ENCODE results near the gene IKBKG. TPM values are rescaled to one million over a fixed set of nuclear protein-coding genes. Genes with fewer than 3 reads are reported as not detected.
"Not testable (repeated sequence)": the region's sequence is repeated elsewhere in the genome, so short reads cannot be mapped to it uniquely, and the experiment has no call there.

IKBKG gene
- total RNA-seq, 1 donor from 2014 or later, result 6.8 TPM

- Histone ChIP-seq H3K4me1 (ENCODE audit: control insufficient read depth in 3 of 3, insufficient read depth in 3 of 3, low read length in 3 of 3) (peaks cover 15 to 26% (median 21%) of the 10 kb centered on the region in 3 donors), H3K9ac (ENCODE audit: low read depth in 1 of 3, low read length in 3 of 3) (peak overlapping the region in 1 of 3 donors; percentile 16)
- H3K9me3 ChIP-seq (ENCODE audit: control insufficient read depth in 3 of 3, low read length in 3 of 3); H3K36me3 ChIP-seq (ENCODE audit: control insufficient read depth in 3 of 3, insufficient read depth in 3 of 3, low read length in 3 of 3); H3K27me3 ChIP-seq (ENCODE audit: control insufficient read depth in 3 of 3, insufficient read depth in 3 of 3, low read length in 3 of 3); H3K4me3 ChIP-seq (ENCODE audit: low read length in 3 of 3); H3K27ac ChIP-seq (ENCODE audit: low read depth, low read length): not testable (repeated sequence)
Measured at GRCh38 chrX:154540365-154540764, 7.1 kb upstream of the IKBKG start.

GRCh38 chrX:154540897-154541535 lies 6.4 kb upstream of the IKBKG start:
- Histone ChIP-seq H3K9ac (ENCODE audit: low read depth in 1 of 3, low read length in 3 of 3) (peak overlapping the region in 1 of 3 donors; percentile 33), H3K4me1 (ENCODE audit: control insufficient read depth in 3 of 3, insufficient read depth in 3 of 3, low read length in 3 of 3) (peaks cover 17 to 30% (median 23%) of the 10 kb centered on the region in 3 donors), H3K36me3 (ENCODE audit: control insufficient read depth in 3 of 3, insufficient read depth in 3 of 3, low read length in 3 of 3) (no peaks in the 10 kb centered on the region), H3K27ac (ENCODE audit: low read depth, low read length) (peak overlapping the region; percentile 68), H3K4me3 (ENCODE audit: low read length in 3 of 3) (no peak overlapping the region), H3K9me3 (ENCODE audit: control insufficient read depth in 3 of 3, low read length in 3 of 3) (no peaks in the 10 kb centered on the region), H3K27me3 (ENCODE audit: control insufficient read depth in 3 of 3, insufficient read depth in 3 of 3, low read length in 3 of 3) (no peaks in the 10 kb centered on the region)

- peak overlapping the region in 1 of 3 donors; percentile 33 for H3K9ac ChIP-seq (ENCODE audit: low read depth in 1 of 3, low read length in 3 of 3)
- no peaks in the 10 kb centered on the region for H3K9me3 ChIP-seq (ENCODE audit: control insufficient read depth in 3 of 3, low read length in 3 of 3)
- no peaks in the 10 kb centered on the region for H3K36me3 ChIP-seq (ENCODE audit: control insufficient read depth in 3 of 3, insufficient read depth in 3 of 3, low read length in 3 of 3)
- H3K27ac ChIP-seq (ENCODE audit: low read depth, low read length), result peak overlapping the region; percentile 68
- no peak overlapping the region for H3K4me3 ChIP-seq (ENCODE audit: low read length in 3 of 3)
- peaks cover 22 to 35% (median 27%) of the 10 kb centered on the region in 3 donors for H3K4me1 ChIP-seq (ENCODE audit: control insufficient read depth in 3 of 3, insufficient read depth in 3 of 3, low read length in 3 of 3)
- H3K27me3 ChIP-seq (ENCODE audit: control insufficient read depth in 3 of 3, insufficient read depth in 3 of 3, low read length in 3 of 3), result no peaks in the 10 kb centered on the region
Measured at GRCh38 chrX:154541589-154541895, 5.9 kb upstream of the IKBKG start.

GRCh38 chrX:154541896-154542722 lies 5.3 kb upstream of the IKBKG start:
- Histone ChIP-seq H3K4me3 (ENCODE audit: low read length in 3 of 3) (peak overlapping the region in 1 of 3 donors; percentile 22), H3K9ac (ENCODE audit: low read depth in 1 of 3, low read length in 3 of 3) (peak overlapping the region in 2 of 3 donors; percentile 50 to 68), H3K9me3 (ENCODE audit: control insufficient read depth in 3 of 3, low read length in 3 of 3) (no peaks in the 10 kb centered on the region), H3K27me3 (ENCODE audit: control insufficient read depth in 3 of 3, insufficient read depth in 3 of 3, low read length in 3 of 3) (no peaks in the 10 kb centered on the region), H3K27ac (ENCODE audit: low read depth, low read length) (peak overlapping the region; percentile 68), H3K4me1 (ENCODE audit: control insufficient read depth in 3 of 3, insufficient read depth in 3 of 3, low read length in 3 of 3) (peaks cover 22 to 35% (median 27%) of the 10 kb centered on the region in 3 donors), H3K36me3 (ENCODE audit: control insufficient read depth in 3 of 3, insufficient read depth in 3 of 3, low read length in 3 of 3) (no peaks in the 10 kb centered on the region)

GRCh38 chrX:154542723-154543424 lies 4.5 kb upstream of the IKBKG start:
- peaks cover 22 to 37% (median 27%) of the 10 kb centered on the region in 3 donors for H3K4me1 ChIP-seq (ENCODE audit: control insufficient read depth in 3 of 3, insufficient read depth in 3 of 3, low read length in 3 of 3)
- H3K9ac ChIP-seq (ENCODE audit: low read depth in 1 of 3, low read length in 3 of 3), result peak overlapping the region in 2 of 3 donors; percentile 50 to 68
- no peaks in the 10 kb centered on the region for H3K9me3 ChIP-seq (ENCODE audit: control insufficient read depth in 3 of 3, low read length in 3 of 3)
- peak overlapping the region; percentile 68 for H3K27ac ChIP-seq (ENCODE audit: low read depth, low read length)
- no peaks in the 10 kb centered on the region for H3K27me3 ChIP-seq (ENCODE audit: control insufficient read depth in 3 of 3, insufficient read depth in 3 of 3, low read length in 3 of 3)
- H3K4me3 ChIP-seq (ENCODE audit: low read length in 3 of 3), result peak overlapping the region in 1 of 3 donors; percentile 13
- H3K36me3 ChIP-seq (ENCODE audit: control insufficient read depth in 3 of 3, insufficient read depth in 3 of 3, low read length in 3 of 3), result no peaks in the 10 kb centered on the region

- Histone ChIP-seq H3K9me3 (ENCODE audit: control insufficient read depth in 3 of 3, low read length in 3 of 3) (no peaks in the 10 kb centered on the region), H3K4me1 (ENCODE audit: control insufficient read depth in 3 of 3, insufficient read depth in 3 of 3, low read length in 3 of 3) (peaks cover 27 to 48% (median 33%) of the 10 kb centered on the region in 3 donors), H3K9ac (ENCODE audit: low read depth in 1 of 3, low read length in 3 of 3) (peak overlapping the region in 2 of 3 donors; percentile 65 to 76), H3K27me3 (ENCODE audit: control insufficient read depth in 3 of 3, insufficient read depth in 3 of 3, low read length in 3 of 3) (no peaks in the 10 kb centered on the region), H3K27ac (ENCODE audit: low read depth, low read length) (no peak overlapping the region), H3K4me3 (ENCODE audit: low read length in 3 of 3) (peak overlapping the region; percentile 72 to 79 (median 75)), H3K36me3 (ENCODE audit: control insufficient read depth in 3 of 3, insufficient read depth in 3 of 3, low read length in 3 of 3) (no peaks in the 10 kb centered on the region)
Measured at GRCh38 chrX:154545673-154546274, 1.6 kb upstream of the IKBKG start.

GRCh38 chrX:154546354-154547244 lies 821 bp upstream of the IKBKG start, which contains the start of gene G6PD:
G6PD (minus strand) TSS chrX:154546846; CDS start chrX:154546155, 691 bp downstream.
- Histone ChIP-seq H3K27me3 (ENCODE audit: control insufficient read depth in 3 of 3, insufficient read depth in 3 of 3, low read length in 3 of 3) (no peaks in the 10 kb centered on the region), H3K9ac (ENCODE audit: low read depth in 1 of 3, low read length in 3 of 3) (peak within 1 kb of the TSS; percentile 65 to 81 (median 78)), H3K4me3 (ENCODE audit: low read length in 3 of 3) (peak within 1 kb of the TSS; percentile 79 to 85 (median 84)), H3K4me1 (ENCODE audit: control insufficient read depth in 3 of 3, insufficient read depth in 3 of 3, low read length in 3 of 3) (peaks cover 22 to 41% (median 28%) of the 10 kb centered on the region in 3 donors), H3K9me3 (ENCODE audit: control insufficient read depth in 3 of 3, low read length in 3 of 3) (no peaks in the 10 kb centered on the region), H3K36me3 (ENCODE audit: control insufficient read depth in 3 of 3, insufficient read depth in 3 of 3, low read length in 3 of 3) (no peaks in the 10 kb centered on the region), H3K27ac (ENCODE audit: low read depth, low read length) (peak within 1 kb of the TSS; percentile 76)

- Histone ChIP-seq H3K9me3 (ENCODE audit: control insufficient read depth in 3 of 3, low read length in 3 of 3) (no peaks in the 10 kb centered on the region), H3K27me3 (ENCODE audit: control insufficient read depth in 3 of 3, insufficient read depth in 3 of 3, low read length in 3 of 3) (no peaks in the 10 kb centered on the region), H3K9ac (ENCODE audit: low read depth in 1 of 3, low read length in 3 of 3) (peak overlapping the region; percentile 63 to 81 (median 78)), H3K4me1 (ENCODE audit: control insufficient read depth in 3 of 3, insufficient read depth in 3 of 3, low read length in 3 of 3) (peaks cover 12 to 28% (median 15%) of the 10 kb centered on the region in 3 donors), H3K4me3 (ENCODE audit: low read length in 3 of 3) (peak overlapping the region; percentile 79 to 85 (median 84)), H3K36me3 (ENCODE audit: control insufficient read depth in 3 of 3, insufficient read depth in 3 of 3, low read length in 3 of 3) (peaks cover 0 to 3% (median 0%) of the 10 kb centered on the region in 3 donors), H3K27ac (ENCODE audit: low read depth, low read length) (peak overlapping the region; percentile 76)
Measured at GRCh38 chrX:154548028-154548316, 552 bp downstream of the IKBKG start.

- Histone ChIP-seq H3K36me3 (ENCODE audit: control insufficient read depth in 3 of 3, insufficient read depth in 3 of 3, low read length in 3 of 3) (peaks cover 2 to 11% (median 10%) of the 10 kb centered on the region in 3 donors), H3K9me3 (ENCODE audit: control insufficient read depth in 3 of 3, low read length in 3 of 3) (no peaks in the 10 kb centered on the region), H3K27me3 (ENCODE audit: control insufficient read depth in 3 of 3, insufficient read depth in 3 of 3, low read length in 3 of 3) (no peaks in the 10 kb centered on the region), H3K4me1 (ENCODE audit: control insufficient read depth in 3 of 3, insufficient read depth in 3 of 3, low read length in 3 of 3) (peaks cover 12 to 22% (median 12%) of the 10 kb centered on the region in 3 donors), H3K9ac (ENCODE audit: low read depth in 1 of 3, low read length in 3 of 3) (no peak overlapping the region), H3K4me3 (ENCODE audit: low read length in 3 of 3) (no peak overlapping the region), H3K27ac (ENCODE audit: low read depth, low read length) (no peak overlapping the region)
Measured at GRCh38 chrX:154549766-154550165, 2.3 kb downstream of the IKBKG start.

All from skeletal muscle tissue (tissue), 4 donors.